ENCODE measurements around the gene TBP. TPM values are rescaled to one million over a fixed set of nuclear protein-coding genes. Genes with fewer than 3 reads are reported as not detected.

The TBP gene
- total and polyA plus RNA-seq, 2 donors (not counting 1 experiment from before 2014, with no cell fraction given): 21.0 to 24.7 TPM

- no peak overlapping the region for H3K9ac ChIP-seq (ENCODE audit: low read length)
- peaks cover 18% of the 10 kb centered on the region for H3K79me2 ChIP-seq (ENCODE audit: control insufficient read depth, insufficient read depth, low read length)
- H3K4me3 Mint-ChIP-seq: no peak overlapping the region
- H3K27ac ChIP-seq (ENCODE audit: low read length in 2 of 2): no peak overlapping the region
- ChIA-PET POLR2A (no interaction called here), CTCF (no interaction called here)
- no peaks in the 10 kb centered on the region for H3K27me3 ChIP-seq (replicated peaks in 1 of 4; ENCODE audit: control extremely low read depth in 1 of 4, control insufficient read depth in 3 of 4, insufficient read depth in 4 of 4, low read length in 3 of 4)
- no peak for ATAC-seq (ENCODE audit: low read depth)
- H3K9me3 Mint-ChIP-seq (ENCODE audit: insufficient read depth): no peaks in the 10 kb centered on the region
- no peak for DNase-seq
- H3K4me2 ChIP-seq (replicated peaks; ENCODE audit: low read depth, low read length, poor library complexity, severe bottlenecking): no peak overlapping the region
- intact Hi-C loops (cut with micrococcal nuclease): no loop called here
- H3K4me1 Mint-ChIP-seq: peaks cover 18% of the 10 kb centered on the region
- H3K4me3 ChIP-seq (ENCODE audit: control extremely low read depth in 1 of 5, extremely low read depth in 1 of 5, insufficient read depth in 1 of 5, low read depth in 2 of 5, low read length in 4 of 5): no peak overlapping the region
- no peaks in the 10 kb centered on the region for H3K4me1 ChIP-seq (ENCODE audit: control insufficient read depth in 2 of 2, insufficient read depth in 2 of 2, low read length in 2 of 2)
- H2AFZ ChIP-seq (ENCODE audit: insufficient read depth, low read depth, low read length, poor library complexity, severe bottlenecking): no peak overlapping the region
- H3K27ac Mint-ChIP-seq: no peak overlapping the region
- TF ChIP-seq EZH2 (IDR thresholded peaks at IDR 0.05; ENCODE audit: borderline replicate concordance, insufficient read depth, low read depth, low read length, poor library complexity, severe bottlenecking) (no peak), CTCF (IDR thresholded peaks at IDR 0.05) (no peak)
- H3K36me3 ChIP-seq (replicated peaks in 1 of 2; ENCODE audit: control extremely low read depth in 1 of 2, control insufficient read depth in 1 of 2, extremely low read depth in 1 of 2, insufficient read depth in 2 of 2, low read length in 1 of 2): peaks cover 0 to 74% of the 10 kb centered on the region in 2 experiments
- H3K27me3 Mint-ChIP-seq: no peaks in the 10 kb centered on the region
- peaks cover 35% of the 10 kb centered on the region for H4K20me1 ChIP-seq (ENCODE audit: control insufficient read depth, insufficient read depth, low read length, poor library complexity, severe bottlenecking)
- 100% methylated on average over 4 of the region's 5 CpGs for WGBS (ENCODE audit: insufficient coverage)
- no peaks in the 10 kb centered on the region for H3K9me3 ChIP-seq (ENCODE audit: control extremely low read depth in 1 of 3, control insufficient read depth in 2 of 3, insufficient read depth in 1 of 3, low read length in 2 of 3)
Observed at GRCh38 chr6:170536671-170537070, 17.5 kb upstream of the TBP start.

- ChIA-PET POLR2A (no interaction called here), CTCF (interaction anchor here (4.6 kb wide), 1 partner anchor 8 kb away, joined by 22 read pairs; no protein-coding TSS in a partner anchor)
- Histone ChIP-seq H3K27ac (ENCODE audit: low read length in 2 of 2) (no peak overlapping the region), H3K4me1 (ENCODE audit: control insufficient read depth in 2 of 2, insufficient read depth in 2 of 2, low read length in 2 of 2) (no peaks in the 10 kb centered on the region), H4K20me1 (ENCODE audit: control insufficient read depth, insufficient read depth, low read length, poor library complexity, severe bottlenecking) (peaks cover 42% of the 10 kb centered on the region), H2AFZ (ENCODE audit: insufficient read depth, low read depth, low read length, poor library complexity, severe bottlenecking) (no peak overlapping the region), H3K27me3 (replicated peaks in 1 of 4; ENCODE audit: control extremely low read depth in 1 of 4, control insufficient read depth in 3 of 4, insufficient read depth in 4 of 4, low read length in 3 of 4) (no peaks in the 10 kb centered on the region), H3K4me2 (replicated peaks; ENCODE audit: low read depth, low read length, poor library complexity, severe bottlenecking) (no peak overlapping the region), H3K4me3 (ENCODE audit: control extremely low read depth in 1 of 5, extremely low read depth in 1 of 5, insufficient read depth in 1 of 5, low read depth in 2 of 5, low read length in 4 of 5) (no peak overlapping the region), H3K36me3 (replicated peaks in 1 of 2; ENCODE audit: control extremely low read depth in 1 of 2, control insufficient read depth in 1 of 2, extremely low read depth in 1 of 2, insufficient read depth in 2 of 2, low read length in 1 of 2) (peaks cover 0 to 81% of the 10 kb centered on the region in 2 experiments), H3K9me3 (ENCODE audit: control extremely low read depth in 1 of 3, control insufficient read depth in 2 of 3, insufficient read depth in 1 of 3, low read length in 2 of 3) (no peaks in the 10 kb centered on the region), H3K9ac (ENCODE audit: low read length) (no peak overlapping the region), H3K79me2 (ENCODE audit: control insufficient read depth, insufficient read depth, low read length) (peaks cover 21% of the 10 kb centered on the region)
- no peak overlapping the region for H3K4me3 Mint-ChIP-seq
- no peaks in the 10 kb centered on the region for H3K27me3 Mint-ChIP-seq
- no peak for DNase-seq
- no peak overlapping the region for H3K27ac Mint-ChIP-seq
- no peaks in the 10 kb centered on the region for H3K9me3 Mint-ChIP-seq (ENCODE audit: insufficient read depth)
- ATAC-seq (ENCODE audit: low read depth): no peak
- TF ChIP-seq EZH2 (IDR thresholded peaks at IDR 0.05; ENCODE audit: borderline replicate concordance, insufficient read depth, low read depth, low read length, poor library complexity, severe bottlenecking) (no peak), CTCF (IDR thresholded peaks at IDR 0.05) (no peak)
- intact Hi-C loops (cut with micrococcal nuclease): no loop called here
- WGBS (ENCODE audit: insufficient coverage): 100% methylated on average over 3 of the region's 4 CpGs
- H3K4me1 Mint-ChIP-seq: peaks cover 18% of the 10 kb centered on the region
Observed at GRCh38 chr6:170537329-170537728, 16.8 kb upstream of the TBP start.

Measured in B cell (primary cell).